WERI-Rb-1 (cell line): ENCODE results near the gene KCNAB1.

Source experiments
- DNase-seq: peaks from one replicate; pipeline ENCODE4 v3.0.0-alpha.2; 2020
- H3K27ac ChIP-seq: fragments of 250-450 bp; sonication (Bioruptor Pico); 2 replicates; pipeline ENCODE4 v1.5.1; 2020; ENCODE audit warnings: mild to moderate bottlenecking, moderate library complexity
- H3K27me3 ChIP-seq: fragments of 250-450 bp; sonication (Bioruptor Pico); 2 replicates; pipeline ENCODE4 v1.5.1; 2021; ENCODE audit warnings: mild to moderate bottlenecking, low read depth, moderate library complexity; ENCODE audit not compliant: insufficient read depth, severe bottlenecking
- H3K36me3 ChIP-seq: fragments of 250-450 bp; sonication (Bioruptor Pico); 2 replicates; pipeline ENCODE4 v1.5.1; 2020; ENCODE audit warnings: mild to moderate bottlenecking, moderate library complexity
- H3K4me3 ChIP-seq: 2 replicates; pipeline ENCODE4 v1.5.1; 2011; ENCODE audit warnings: low read depth, mild to moderate bottlenecking, control low read depth, low read length
- H3K9me3 ChIP-seq: fragments of 250-450 bp; sonication (Bioruptor Pico); 2 replicates; pipeline ENCODE4 v1.5.1; 2021; ENCODE audit warnings: mild to moderate bottlenecking, moderate library complexity; ENCODE audit not compliant: severe bottlenecking
- CTCF ChIP-seq: IDR thresholded peaks from 2 replicates; pipeline ENCODE4 v1.5.1; 2011; ENCODE audit warnings: low read depth, mild to moderate bottlenecking, control low read depth, inconsistent platforms, low read length

Gene KCNAB1

GRCh38 chr3:156582532-156583183, 462.3 kb downstream of the KCNAB1 start:
- no peak overlapping the region for H3K27ac ChIP-seq
- H3K36me3 ChIP-seq, result no peaks in the 10 kb centered on the region
- no peak for TF ChIP-seq CTCF
- no peaks in the 10 kb centered on the region for H3K27me3 ChIP-seq
- no peak overlapping the region for H3K4me3 ChIP-seq
- DNase-seq, result no peak
- H3K9me3 ChIP-seq, result no peaks in the 10 kb centered on the region

DNA sequence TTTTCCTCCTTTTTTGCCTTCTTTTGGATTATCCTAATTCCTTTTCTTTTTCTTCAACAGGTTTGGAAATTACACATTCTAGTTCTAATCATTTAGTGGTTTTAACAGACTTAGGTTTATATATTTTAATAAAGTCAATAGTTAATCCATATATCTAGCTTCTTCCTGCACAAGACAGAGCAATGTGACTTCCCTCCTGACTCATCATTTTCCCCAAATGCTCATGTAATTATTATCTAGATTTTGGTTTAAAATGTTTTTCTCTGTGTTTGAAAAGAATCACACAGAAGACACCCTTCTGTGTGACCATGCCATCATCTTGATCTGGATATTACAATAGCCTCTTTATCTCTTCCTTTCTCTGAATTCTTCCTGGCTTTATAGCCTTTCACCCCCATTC, 463.1 kb downstream of the KCNAB1 start:
- no peak for TF ChIP-seq CTCF
- no peaks in the 10 kb centered on the region for H3K36me3 ChIP-seq
- H3K4me3 ChIP-seq, result no peak overlapping the region
- H3K27me3 ChIP-seq, result no peaks in the 10 kb centered on the region
- H3K27ac ChIP-seq, result no peak overlapping the region
- no peak for DNase-seq
- no peaks in the 10 kb centered on the region for H3K9me3 ChIP-seq

DNA sequence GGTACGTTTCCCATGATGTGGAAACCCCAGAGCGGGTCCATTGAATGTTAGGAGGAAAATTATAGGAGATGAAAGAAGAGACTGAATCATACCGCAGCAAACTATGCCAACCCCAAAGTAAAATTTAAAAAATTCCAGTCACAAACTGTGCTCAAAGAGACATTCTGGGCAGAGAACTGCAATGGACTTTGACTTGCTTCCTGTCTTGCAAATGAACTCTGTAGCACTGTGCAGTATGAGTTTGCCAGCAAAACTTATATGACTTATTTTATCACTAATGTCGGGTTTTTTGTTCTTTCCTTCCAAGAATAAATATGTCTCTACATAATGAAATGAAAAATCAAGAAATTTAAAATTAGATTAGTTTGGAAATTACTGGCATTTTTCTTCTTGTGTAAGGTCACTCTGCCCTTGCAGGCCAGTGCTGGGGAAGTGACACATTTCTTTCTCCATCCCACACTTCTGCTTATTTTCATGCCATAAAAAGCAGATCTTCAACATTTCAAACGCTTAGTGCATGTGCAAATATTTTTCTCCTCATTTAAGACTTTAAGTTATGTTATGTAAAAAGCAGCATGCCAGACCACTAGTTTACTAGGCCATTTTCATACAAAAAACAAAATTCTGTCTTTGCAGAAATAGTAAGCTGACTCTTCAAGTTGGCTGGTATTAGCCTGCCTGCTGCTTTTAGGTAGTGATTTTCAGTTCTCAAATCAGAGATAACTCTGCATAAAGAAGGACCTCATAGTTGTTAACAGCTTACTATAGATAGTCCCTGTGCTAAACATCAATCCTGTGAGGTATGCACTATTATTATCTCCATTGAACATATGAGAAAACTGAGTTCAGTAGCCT, 466.8 kb downstream of the KCNAB1 start:
- TF ChIP-seq CTCF, result no peak
- Histone ChIP-seq H3K27ac (no peak overlapping the region), H3K4me3 (no peak overlapping the region), H3K36me3 (no peaks in the 10 kb centered on the region), H3K9me3 (no peaks in the 10 kb centered on the region), H3K27me3 (no peaks in the 10 kb centered on the region)
- no peak for DNase-seq

DNA sequence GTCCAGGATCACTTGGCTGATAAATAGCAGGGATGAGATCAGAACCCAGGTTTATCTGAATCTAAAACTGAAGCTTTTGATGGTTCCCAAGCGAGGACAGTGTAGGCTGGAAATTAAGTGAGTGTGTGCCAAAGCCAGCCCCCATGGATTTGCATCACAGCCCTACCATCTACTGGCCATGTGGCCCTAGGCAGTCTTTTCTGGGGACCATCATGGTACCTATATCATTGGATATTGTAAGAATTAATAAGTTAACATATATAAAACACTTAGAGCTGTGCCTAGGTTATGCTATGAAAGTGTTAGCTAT, 467.3 kb downstream of the KCNAB1 start:
- no peak overlapping the region for H3K27ac ChIP-seq
- no peak for TF ChIP-seq CTCF
- no peaks in the 10 kb centered on the region for H3K9me3 ChIP-seq
- no peaks in the 10 kb centered on the region for H3K27me3 ChIP-seq
- no peak overlapping the region for H3K4me3 ChIP-seq
- H3K36me3 ChIP-seq, result no peaks in the 10 kb centered on the region
- DNase-seq, result no peak
